ENCODE data around the gene HEPN1. TPM values are rescaled to one million over a fixed set of nuclear protein-coding genes. Genes with fewer than 3 reads are reported as not detected.

HEPN1 gene
- total and polyA plus RNA-seq, 2 of the 8 experiments (the other 6 are each of a cell fraction or from before 2014, with no cell fraction given), result not detected

GRCh38 chr11:124954590-124954955 is 35.5 kb downstream of the HEPN1 start:
- POLR2A ChIA-PET (ENCODE audit: partially characterized antibody), result interaction anchor here (0.6 to 1.3 kb wide), 3 partner anchors 13 to 495 kb away, joined by 3 to 4 read pairs (median 3); no protein-coding TSS in a partner anchor
- H3K56ac ChIP-seq (replicated peaks; ENCODE audit: insufficient read length, low read depth, low read length), result no peak overlapping the region
- no peak overlapping the region for H2BK120ac ChIP-seq (replicated peaks; ENCODE audit: low read depth, low read length)
- H3K23ac ChIP-seq (ENCODE audit: insufficient read length), result no peak overlapping the region
- peak overlapping the region; percentile 84 for H2AFZ ChIP-seq (ENCODE audit: low read length)
- H3K4ac ChIP-seq (replicated peaks; ENCODE audit: insufficient read length, low read depth, low read length), result no peak overlapping the region
- H4K91ac ChIP-seq (replicated peaks; ENCODE audit: insufficient read length, low read length), result no peak overlapping the region
- H3K27me3 ChIP-seq (replicated peaks in 1 of 4; ENCODE audit: control insufficient read depth in 3 of 4, extremely low read depth in 1 of 4, insufficient read depth in 3 of 4, low read length in 3 of 4), result peaks cover 0 to 5% (median 0%) of the 10 kb centered on the region in 4 experiments; a peak in 3 of 7 replicates
- no peaks in the 10 kb centered on the region for H3K79me1 ChIP-seq (ENCODE audit: low read depth, low read length)
- FAIRE-seq, result no peak
- no peak overlapping the region for H4K8ac ChIP-seq (ENCODE audit: extremely low read depth, insufficient read depth, low read length)
- no peaks in the 10 kb centered on the region for H3K79me2 ChIP-seq (ENCODE audit: control insufficient read depth in 1 of 2, insufficient read depth in 2 of 2, low read length in 2 of 2)
- peaks cover 15% of the 10 kb centered on the region; the same call in 1 of the 2 replicates for H3K23me2 ChIP-seq (ENCODE audit: low read depth, low read length)
- peak overlapping the region in 1 of 4 experiments; percentile 46; a peak in 1 of 7 replicates for H3K9ac ChIP-seq (replicated peaks in 1 of 4; ENCODE audit: extremely low read depth in 1 of 4, low read depth in 3 of 4, low read length in 3 of 4)
- no peak overlapping the region for H3K18ac ChIP-seq (ENCODE audit: extremely low read depth, low read length)
- H4K20me1 ChIP-seq (replicated peaks in 1 of 2; ENCODE audit: control insufficient read depth in 1 of 2, insufficient read depth in 2 of 2, low read length in 2 of 2), result no peaks in the 10 kb centered on the region
- no peaks in the 10 kb centered on the region for H3K36me3 ChIP-seq (ENCODE audit: control insufficient read depth in 2 of 4, insufficient read depth in 4 of 4, low read length in 3 of 4)
- TF ChIP-seq CHD1 (IDR thresholded peaks at IDR 0.05; ENCODE audit: low read depth, low read length) (no peak), ASH2L (IDR thresholded peaks at IDR 0.05; ENCODE audit: low read length) (no peak), BCL11A (IDR thresholded peaks at IDR 0.05; ENCODE audit: low read depth in 2 of 2, low read length in 2 of 2) (no peak), GTF2F1 (IDR thresholded peaks at IDR 0.05; ENCODE audit: borderline replicate concordance, low read depth, low read length) (no peak), EZH2 (IDR thresholded peaks at IDR 0.05; ENCODE audit: low read depth, low read length, severe bottlenecking) (no peak), RFX5 (IDR thresholded peaks at IDR 0.05; ENCODE audit: borderline replicate concordance, low read depth, low read length) (no peak), SP1 (IDR thresholded peaks at IDR 0.05; ENCODE audit: low read depth, low read length) (no peak), SP4 (IDR thresholded peaks at IDR 0.05; ENCODE audit: low read length) (no peak), KDM1A (IDR thresholded peaks at IDR 0.05; ENCODE audit: borderline replicate concordance, low read length) (no peak), RBBP5 (IDR thresholded peaks at IDR 0.05; ENCODE audit: borderline replicate concordance, low read depth, low read length) (no peak), NRF1 (IDR thresholded peaks at IDR 0.05; ENCODE audit: low read depth, low read length) (no peak), CEBPB (IDR thresholded peaks at IDR 0.05; ENCODE audit: low read depth, low read length) (no peak), TEAD4 (IDR thresholded peaks at IDR 0.05; ENCODE audit: low read depth, low read length) (no peak), CHD2 (IDR thresholded peaks at IDR 0.05; ENCODE audit: low read length) (no peak)
- H2BK5ac ChIP-seq (ENCODE audit: low read depth, low read length), result no peak overlapping the region
- H4K5ac ChIP-seq (ENCODE audit: insufficient read length, low read depth, low read length), result no peak overlapping the region
- CTCF ChIA-PET (ENCODE audit: partially characterized antibody), result interaction anchor here (0.9 to 1.6 kb wide), 8 partner anchors 12 to 475 kb away, joined by 3 to 5 read pairs (median 3); partner anchors contain the start of gene HEPACAM
- peaks cover 0 to 4% (median 2%) of the 10 kb centered on the region in 4 experiments; a peak in 3 of 7 replicates for H3K4me1 ChIP-seq (replicated peaks in 1 of 4; ENCODE audit: control insufficient read depth in 3 of 4, insufficient read depth in 4 of 4, low read length in 3 of 4)
- no peak overlapping the region for H2BK15ac ChIP-seq (ENCODE audit: low read length)
- H3K27ac ChIP-seq (ENCODE audit: low read depth, low read length), result no peak overlapping the region
- no peak overlapping the region for H3K14ac ChIP-seq (ENCODE audit: insufficient read length)
- no peak overlapping the region for H2BK12ac ChIP-seq (ENCODE audit: low read depth, low read length)
- no peak for DNase-seq (ENCODE audit: low read depth in 1 of 2, low spot score in 2 of 2)
- no peaks in the 10 kb centered on the region for H3K9me3 ChIP-seq (ENCODE audit: insufficient read depth in 2 of 2, low read depth in 1 of 2, low read length in 1 of 2)
- H2AK5ac ChIP-seq (ENCODE audit: low read depth, low read length), result no peak overlapping the region
- H3K4me2 ChIP-seq (ENCODE audit: insufficient read depth in 1 of 2, low read depth in 2 of 2, low read length in 2 of 2), result peak overlapping the region; percentile 75 to 82
- WGBS, 2 experiments (ENCODE audit: extremely low coverage in 1 of 2, insufficient coverage in 1 of 2, insufficient read length in 1 of 2, insufficient replicate concordance in 2 of 2, low coverage in 1 of 2, low lambda C conversion rate in 2 of 2, missing lambda C conversion rate in 1 of 2), result 65% methylated on average over 6 of the region's 6 CpGs; no CpG with 5 or more reads in 1 of the 2 experiments
- H3K4me3 ChIP-seq (ENCODE audit: extremely low read depth in 1 of 4, insufficient read depth in 2 of 4, low read depth in 3 of 4, low read length in 4 of 4), result peak overlapping the region; percentile 60 to 84 (median 76)
- no peak overlapping the region for H2BK20ac ChIP-seq (ENCODE audit: low read length)
